H9 (cell line): ENCODE results near the gene SLC16A3. TPM values are rescaled to one million over a fixed set of nuclear protein-coding genes. Genes with fewer than 3 reads are reported as not detected.
A peak's percentile ranks its signal among the peaks of the same experiment; 100 is the strongest.

Experiments
- DNase-seq: peaks from one replicate; pipeline ENCODE4 v3.0.0-alpha.2; 2017
- H2AFZ ChIP-seq: one replicate; pipeline ENCODE4 v1.6.1; 2013; ENCODE audit warnings: mild to moderate bottlenecking, low read length, control low read depth, moderate library complexity
- H2AK5ac ChIP-seq: 2 replicates; pipeline ENCODE4 v1.6.1; 2013; ENCODE audit warnings: low read length, control low read depth, mixed read lengths; ENCODE audit not compliant: insufficient read length
- H2BK120ac ChIP-seq: one replicate; pipeline ENCODE4 v1.6.1; 2013; ENCODE audit warnings: low read depth, mild to moderate bottlenecking, low read length, control low read depth, inconsistent platforms; ENCODE audit not compliant: poor library complexity, severe bottlenecking
- H2BK12ac ChIP-seq: 2 replicates; pipeline ENCODE4 v1.6.1; 2013; ENCODE audit warnings: low read length, control low read depth, mixed read lengths, low read depth; ENCODE audit not compliant: insufficient read length
- H2BK15ac ChIP-seq: 2 replicates; pipeline ENCODE4 v1.6.1; 2013; ENCODE audit warnings: low read depth, low read length, control low read depth
- H2BK20ac ChIP-seq: one replicate; pipeline ENCODE4 v1.6.1; 2013; ENCODE audit warnings: low read depth, mild to moderate bottlenecking, low read length, control low read depth, inconsistent platforms; ENCODE audit not compliant: poor library complexity, severe bottlenecking
- H2BK5ac ChIP-seq: 2 replicates; pipeline ENCODE4 v1.6.1; 2013; ENCODE audit warnings: low read length, control low read depth, mixed read lengths; ENCODE audit not compliant: insufficient read length
- H3K14ac ChIP-seq: 2 replicates; pipeline ENCODE4 v1.6.1; 2013; ENCODE audit warnings: low read length, control low read depth; ENCODE audit not compliant: insufficient read depth
- H3K18ac ChIP-seq: 2 replicates; pipeline ENCODE4 v1.6.1; 2013; ENCODE audit warnings: low read depth, mild to moderate bottlenecking, mixed read lengths, low read length, control low read depth; ENCODE audit not compliant: insufficient read length
- H3K23ac ChIP-seq: 2 replicates; pipeline ENCODE4 v1.6.1; 2013; ENCODE audit warnings: low read length, control low read depth, mixed read lengths, low read depth; ENCODE audit not compliant: insufficient read length
- H3K23me2 ChIP-seq: 2 replicates; pipeline ENCODE4 v1.6.1; 2013; ENCODE audit warnings: low read depth, mild to moderate bottlenecking, mixed read lengths, low read length, control low read depth; ENCODE audit not compliant: insufficient read length, poor library complexity, severe bottlenecking
- H3K27ac ChIP-seq: 2 replicates; pipeline ENCODE4 v1.5.1; 2013; ENCODE audit warnings: low read length, control low read depth, mixed read lengths, low read depth; ENCODE audit not compliant: insufficient read length
- H3K27me3 ChIP-seq: 2 replicates; pipeline ENCODE4 v1.6.1; 2013; ENCODE audit warnings: low read length, control low read depth, inconsistent platforms; ENCODE audit not compliant: insufficient read depth
- H3K4ac ChIP-seq: 2 replicates; pipeline ENCODE4 v1.6.1; 2013; ENCODE audit warnings: low read depth, mild to moderate bottlenecking, control low read depth, inconsistent platforms, low read length, moderate library complexity
- H3K4me1 ChIP-seq: 2 replicates; pipeline ENCODE4 v1.6.1; 2013; ENCODE audit warnings: low read length, control low read depth, inconsistent platforms; ENCODE audit not compliant: insufficient read depth
- H3K4me2 ChIP-seq: 2 replicates; pipeline ENCODE4 v1.6.1; 2013; ENCODE audit warnings: low read length, control low read depth, mixed read lengths; ENCODE audit not compliant: insufficient read length, insufficient read depth
- H3K56ac ChIP-seq: 2 replicates; pipeline ENCODE4 v1.6.1; 2013; ENCODE audit warnings: low read depth, mild to moderate bottlenecking, mixed read lengths, low read length, control low read depth; ENCODE audit not compliant: insufficient read length
- H3K79me1 ChIP-seq: 2 replicates; pipeline ENCODE4 v1.6.1; 2013; ENCODE audit warnings: low read depth, mild to moderate bottlenecking, moderate library complexity, low read length, control low read depth, inconsistent platforms; ENCODE audit not compliant: insufficient read depth, poor library complexity, severe bottlenecking
- H3K79me2 ChIP-seq: 2 replicates; pipeline ENCODE4 v1.6.1; 2013; ENCODE audit warnings: low read length, control low read depth, inconsistent platforms; ENCODE audit not compliant: insufficient read depth
- H3K9ac ChIP-seq: 2 replicates; pipeline ENCODE4 v1.6.1; 2013; ENCODE audit warnings: low read length, control low read depth, mixed read lengths; ENCODE audit not compliant: insufficient read length; ENCODE audit errors: extremely low read depth
- H3K9me3 ChIP-seq: one replicate; pipeline ENCODE4 v1.6.1; 2013; ENCODE audit warnings: low read depth, low read length, inconsistent platforms; ENCODE audit not compliant: control insufficient read depth
- H3T11ph ChIP-seq: one replicate; pipeline ENCODE4 v1.6.1; 2013; ENCODE audit warnings: mild to moderate bottlenecking, low read length, control low read depth, inconsistent platforms
- H4K20me1 ChIP-seq: one replicate; pipeline ENCODE4 v1.6.1; 2013; ENCODE audit not compliant: control insufficient read depth, insufficient read length, insufficient read depth
- H4K5ac ChIP-seq: 2 replicates; pipeline ENCODE4 v1.6.1; 2013; ENCODE audit warnings: low read depth, mild to moderate bottlenecking, mixed read lengths, low read length, control low read depth; ENCODE audit not compliant: insufficient read length
- H4K8ac ChIP-seq: replicated peaks from 2 replicates; pipeline ENCODE4 v1.6.1; 2013; ENCODE audit warnings: low read length, control low read depth, mixed read lengths, low read depth; ENCODE audit not compliant: insufficient read length
- H4K91ac ChIP-seq: 2 replicates; pipeline ENCODE4 v1.6.1; 2013; ENCODE audit warnings: low read depth, mild to moderate bottlenecking, moderate library complexity, mixed read lengths, low read length, control low read depth; ENCODE audit not compliant: insufficient read length
- H3K27ac Mint-ChIP-seq, 3 experiments: 2 replicates in 2 of 3; 3 replicates in 1 of 3; pipeline ENCODE4 v1.8.0; 2020 to 2021; ENCODE audit warnings: mixed read lengths in 3 of 3, mild to moderate bottlenecking in 1 of 3, moderate library complexity in 1 of 3
- H3K27me3 Mint-ChIP-seq: 2 replicates; pipeline ENCODE4 v1.8.0; 2021; ENCODE audit warnings: low read depth, mild to moderate bottlenecking, moderate library complexity, mixed read lengths
- H3K36me3 Mint-ChIP-seq, 3 experiments: 2 replicates in 2 of 3; 3 replicates in 1 of 3; pipeline ENCODE4 v1.8.0; 2020 to 2021; ENCODE audit warnings: low read depth in 3 of 3, mixed read lengths in 3 of 3; ENCODE audit not compliant: insufficient read depth in 1 of 3
- H3K4me1 Mint-ChIP-seq, 2 experiments: 2 replicates each; pipeline ENCODE4 v1.8.0; 2020; ENCODE audit warnings: mixed read lengths in 2 of 2
- H3K4me3 Mint-ChIP-seq, 2 experiments: 2 replicates in 1 of 2; 3 replicates in 1 of 2; pipeline ENCODE4 v1.8.0; 2020 to 2021; ENCODE audit warnings: mild to moderate bottlenecking in 2 of 2, mixed read lengths in 2 of 2, moderate library complexity in 1 of 2
- H3K9me3 Mint-ChIP-seq, 2 experiments: 2 replicates in 1 of 2; 3 replicates in 1 of 2; pipeline ENCODE4 v1.8.0; 2020; ENCODE audit warnings: mild to moderate bottlenecking in 2 of 2, mixed read lengths in 2 of 2, moderate library complexity in 1 of 2
- CTCF ChIP-seq: fragments of 200-600 bp; sonication (generic); conservative IDR thresholded peaks from 3 replicates; pipeline ENCODE4 v1.8.0; 2021; ENCODE audit warnings: antibody characterized with exemption, mild to moderate bottlenecking
- WGBS: extraction: QIAGEN DNeasy Blood & Tissue Kit; methylation state at CpG from one replicate; pipeline ENCODE4 v1.1.7; 2013; ENCODE audit warnings: missing lambda C conversion rate, low lambda C conversion rate, mixed read lengths; ENCODE audit not compliant: insufficient read length; ENCODE audit errors: extremely low coverage; 5-methylcytosine and 5-hydroxymethylcytosine counted together
- total RNA-seq: library from RNA; stranded (reverse); gene quantifications from 2 replicates; pipeline ENCODE4 v1.2.1, GENCODE V29; 2021

SLC16A3 gene
- total RNA-seq, 1 experiment from 2014 or later: 28.4 TPM

- H4K91ac ChIP-seq: no peak overlapping the region
- no peak overlapping the region for H2AFZ ChIP-seq
- H3K27ac ChIP-seq: no peak overlapping the region
- H3K14ac ChIP-seq: no peak overlapping the region
- no peak overlapping the region for H2BK20ac ChIP-seq
- H2BK120ac ChIP-seq: no peak overlapping the region
- no peaks in the 10 kb centered on the region for H3K4me1 ChIP-seq
- no peak overlapping the region for H3K4me2 ChIP-seq
- WGBS: no CpG with 5 or more reads among the region's 25 CpGs
- no peak overlapping the region for H2BK12ac ChIP-seq
- no peak overlapping the region for H3T11ph ChIP-seq
- H3K4ac ChIP-seq: no peak overlapping the region
- no peaks in the 10 kb centered on the region for H3K23me2 ChIP-seq
- no peak overlapping the region for H4K5ac ChIP-seq
- H2BK15ac ChIP-seq: no peak overlapping the region
- no peaks in the 10 kb centered on the region for H4K20me1 ChIP-seq
- no peak overlapping the region for H3K9ac ChIP-seq
- H2BK5ac ChIP-seq: no peak overlapping the region
- no peak overlapping the region for H2AK5ac ChIP-seq
- no peaks in the 10 kb centered on the region for H3K27me3 Mint-ChIP-seq
- no peaks in the 10 kb centered on the region for H3K9me3 ChIP-seq
- no peak overlapping the region for H4K8ac ChIP-seq
- no peaks in the 10 kb centered on the region for H3K4me1 Mint-ChIP-seq
- no peak for DNase-seq
- no peak overlapping the region for H3K23ac ChIP-seq
- H3K18ac ChIP-seq: no peak overlapping the region
- no peaks in the 10 kb centered on the region; a peak in 1 of 5 replicates for H3K9me3 Mint-ChIP-seq
- H3K4me3 Mint-ChIP-seq: no peak overlapping the region; a peak in 1 of 5 replicates
- H3K27me3 ChIP-seq: peaks cover 2% of the 10 kb centered on the region; the same call in 1 of the 2 replicates
- H3K36me3 Mint-ChIP-seq: peaks cover 49 to 83% (median 78%) of the 10 kb centered on the region in 3 experiments; a peak in 6 of 7 replicates
- no peak for TF ChIP-seq CTCF
- no peak overlapping the region for H3K56ac ChIP-seq
- peaks cover 4% of the 10 kb centered on the region; the same call in 1 of the 2 replicates for H3K79me2 ChIP-seq
- peak overlapping the region; percentile 70 to 93 (median 73); a peak in 3 of 7 replicates for H3K27ac Mint-ChIP-seq
- H3K79me1 ChIP-seq: peaks cover 18% of the 10 kb centered on the region
These were observed 22.1 kb downstream of the SLC16A3 start for GRCh38 chr17:82250868-82251500.
